Measurements from ENCODE around the gene LRP2BP. TPM values are rescaled to one million over a fixed set of nuclear protein-coding genes. Genes with fewer than 3 reads are reported as not detected.

LRP2BP gene
- total RNA-seq (1 to 10 TPM; 1.8 to 2.8 TPM), polyA plus RNA-seq (1 to 10 TPM; 1.1 to 3.4 TPM)
- long read RNA-seq, donor 1, partial matches to known transcripts: 0 of 5 reads
- long read RNA-seq, donor 1, other reads (novel, unspliced or antisense): 5 of 5 reads
- long read RNA-seq, donor 2, partial matches to known transcripts: 0 of 7 reads
- long read RNA-seq, donor 2, other reads (novel, unspliced or antisense): 7 of 7 reads

DNA sequence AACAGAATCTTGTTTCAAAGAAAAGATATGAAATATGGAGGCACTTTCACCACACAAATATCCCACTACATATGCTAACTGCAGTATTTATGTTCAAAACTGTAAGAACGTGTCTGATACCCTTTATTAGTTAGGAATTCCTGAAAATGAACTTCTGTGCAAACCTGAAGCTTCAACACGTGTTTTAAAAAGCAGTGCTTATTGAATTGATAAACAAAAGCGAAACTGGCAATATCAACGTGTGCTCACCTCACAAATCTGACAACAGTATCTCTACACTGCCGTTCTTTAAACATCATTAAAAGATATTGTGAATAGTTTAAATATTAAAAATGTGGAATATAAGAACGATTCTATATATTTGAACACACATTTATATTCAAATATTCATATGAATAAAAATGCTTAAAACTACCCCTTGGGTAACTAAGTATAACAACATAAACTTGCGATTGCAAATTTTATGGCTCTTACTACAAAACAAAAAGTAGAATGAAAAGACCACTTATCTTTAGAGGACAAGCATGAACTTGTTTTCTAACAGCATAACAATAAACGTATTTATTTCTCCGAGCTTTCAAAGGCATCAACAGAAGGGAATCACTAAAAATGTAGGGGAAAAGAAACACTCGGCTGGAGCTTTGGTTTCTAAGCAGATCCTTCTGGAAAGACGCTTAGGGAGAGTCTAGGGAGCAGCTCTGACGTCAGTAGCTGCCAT, at the start of gene LRP2BP:
LRP2BP (minus strand) TSS at position 687 of the 718 bp plus-strand sequence. CDS start 17,738 bp downstream, outside the sequence.
- ATAC-seq (ENCODE audit: low FRiP score): no peak
- WGBS, 2 donors: 2 to 5% methylated on average over 12 of the region's 12 CpGs
- intact Hi-C loops (cut with DNase I): loop anchor here (5.0 to 10.0 kb wide), 3 partner anchors 38 to 207 kb away; partner anchors contain the start of genes CFAP97 (in 1 of the 2) and SNX25 (in 1 of the 2)

DNA sequence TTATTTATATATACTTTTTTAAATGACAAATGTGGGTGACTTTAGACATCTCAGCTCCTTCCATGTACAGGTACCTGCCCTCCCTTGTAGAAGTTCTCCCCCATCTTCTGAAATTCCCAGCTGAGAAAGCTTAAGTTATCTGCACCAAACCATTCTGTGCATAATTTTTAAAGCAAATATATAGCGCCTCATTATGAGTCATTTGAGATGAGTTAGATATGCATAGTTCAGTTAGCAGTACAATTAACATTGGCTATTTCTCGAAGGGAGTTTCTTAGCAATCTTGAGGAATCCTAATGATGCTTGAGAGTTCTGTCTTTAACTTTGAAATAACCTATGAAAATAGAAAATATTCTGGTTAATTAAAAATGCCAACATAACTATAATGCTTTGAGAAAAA, 49.5 kb upstream of the LRP2BP start:
- no peak overlapping the region for H3K27ac ChIP-seq (ENCODE audit: low read depth in 1 of 2, low read length in 2 of 2)
- no peak for ATAC-seq (ENCODE audit: low FRiP score)
- intact Hi-C loops (cut with DNase I): no loop called here
- H3K36me3 ChIP-seq (ENCODE audit: control insufficient read depth in 1 of 2, insufficient read depth in 2 of 2, low read length in 1 of 2): no peaks in the 10 kb centered on the region
- H3K4me3 ChIP-seq (ENCODE audit: low read length in 2 of 2): no peak overlapping the region
- H3K4me1 ChIP-seq (ENCODE audit: control insufficient read depth in 1 of 2, insufficient read depth in 2 of 2, low read length in 2 of 2): no peaks in the 10 kb centered on the region
- H3K9me3 ChIP-seq (ENCODE audit: control insufficient read depth, low read length): no peaks in the 10 kb centered on the region
- DNase-seq: no peak
- WGBS, 2 donors: 94% methylated on average over 2 of the region's 2 CpGs
- no peaks in the 10 kb centered on the region for H3K27me3 ChIP-seq (ENCODE audit: control insufficient read depth in 1 of 2, insufficient read depth in 2 of 2, low read length in 1 of 2)

More for the DNA sequence above, at the start of gene LRP2BP:
- Histone ChIP-seq H3K4me3 (ENCODE audit: low read length in 2 of 2) (peak within 1 kb of the TSS; percentile 71 to 76), H3K27ac (ENCODE audit: low read depth in 1 of 2, low read length in 2 of 2) (peak within 1 kb of the TSS; percentile 89 to 98), H3K9me3 (ENCODE audit: control insufficient read depth, low read length) (no peaks in the 10 kb centered on the region), H3K4me1 (ENCODE audit: control insufficient read depth in 1 of 2, insufficient read depth in 2 of 2, low read length in 2 of 2) (no peaks in the 10 kb centered on the region), H3K27me3 (ENCODE audit: control insufficient read depth in 1 of 2, insufficient read depth in 2 of 2, low read length in 1 of 2) (no peaks in the 10 kb centered on the region), H3K36me3 (ENCODE audit: control insufficient read depth in 1 of 2, insufficient read depth in 2 of 2, low read length in 1 of 2) (no peaks in the 10 kb centered on the region)
- no peak for DNase-seq

DNA sequence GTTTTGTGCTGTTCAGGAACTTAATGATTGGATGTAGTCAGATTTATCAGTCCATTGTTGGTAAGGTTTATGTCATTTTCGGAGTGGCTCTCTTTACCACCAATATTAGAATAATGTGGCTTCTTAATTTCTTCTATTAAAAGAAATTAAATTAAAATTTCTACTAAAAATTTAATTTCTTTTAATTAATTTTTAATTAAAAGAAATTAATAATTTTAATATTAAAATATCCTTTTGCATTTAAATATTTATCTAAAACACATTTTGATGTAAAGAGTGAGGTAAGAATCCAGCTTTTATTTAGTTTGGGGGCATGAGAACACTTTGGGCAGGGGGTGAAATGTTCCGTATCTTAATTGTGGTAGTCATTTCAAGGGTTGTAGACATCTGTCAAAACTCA, 45.8 kb upstream of the LRP2BP start:
- Histone ChIP-seq H3K9me3 (ENCODE audit: control insufficient read depth, low read length) (no peaks in the 10 kb centered on the region), H3K36me3 (ENCODE audit: control insufficient read depth in 1 of 2, insufficient read depth in 2 of 2, low read length in 1 of 2) (no peaks in the 10 kb centered on the region), H3K27ac (ENCODE audit: low read depth in 1 of 2, low read length in 2 of 2) (no peak overlapping the region), H3K4me1 (ENCODE audit: control insufficient read depth in 1 of 2, insufficient read depth in 2 of 2, low read length in 2 of 2) (no peaks in the 10 kb centered on the region), H3K4me3 (ENCODE audit: low read length in 2 of 2) (no peak overlapping the region), H3K27me3 (ENCODE audit: control insufficient read depth in 1 of 2, insufficient read depth in 2 of 2, low read length in 1 of 2) (no peaks in the 10 kb centered on the region)
- WGBS, 2 donors: 96 to 97% methylated on average over 2 of the region's 2 CpGs
- DNase-seq (no peak), ATAC-seq (ENCODE audit: low FRiP score) (no peak)
- intact Hi-C loops (cut with DNase I): no loop called here

DNA sequence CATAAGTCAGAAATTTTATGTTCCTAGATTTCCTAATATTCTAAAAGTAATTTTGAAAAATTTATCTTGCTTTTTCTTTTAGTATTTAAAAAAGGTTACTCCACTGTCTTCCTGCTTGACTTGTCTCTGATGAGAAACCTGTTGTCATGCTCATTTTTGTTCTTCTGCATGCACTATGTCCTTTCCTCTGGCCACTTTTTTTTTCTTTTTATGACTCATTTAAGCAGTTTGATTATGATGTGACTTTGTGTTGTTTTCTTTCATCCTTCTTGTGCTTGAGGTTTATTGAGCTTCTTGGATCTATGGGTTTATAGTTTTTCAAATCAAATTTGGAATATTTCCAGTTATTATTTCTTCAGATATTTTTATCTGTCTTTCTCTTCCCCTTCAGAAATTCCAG, 42.1 kb upstream of the LRP2BP start:
- intact Hi-C loops (cut with DNase I): no loop called here

DNA sequence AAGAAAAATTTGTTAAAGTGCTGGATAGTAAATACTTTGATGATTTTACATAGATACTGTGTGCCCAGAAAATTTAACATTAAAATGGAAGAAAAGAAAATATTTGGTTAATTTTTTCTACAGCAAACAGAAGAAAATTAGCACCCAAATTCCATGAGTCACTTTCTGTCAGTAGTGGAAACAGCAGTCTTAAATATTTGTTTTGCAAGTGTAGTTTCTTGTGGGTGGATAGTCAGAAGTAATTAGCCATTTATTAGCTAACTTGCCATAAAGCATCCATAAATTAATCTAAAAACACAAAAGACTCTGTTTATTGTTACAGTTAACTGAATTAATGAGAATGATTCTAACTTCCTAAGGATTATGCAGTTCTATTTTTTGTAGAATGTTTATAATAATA, 39.7 kb upstream of the LRP2BP start:
- H3K4me1 ChIP-seq (ENCODE audit: control insufficient read depth in 1 of 2, insufficient read depth in 2 of 2, low read length in 2 of 2): no peaks in the 10 kb centered on the region
- H3K9me3 ChIP-seq (ENCODE audit: control insufficient read depth, low read length): no peaks in the 10 kb centered on the region
- H3K27ac ChIP-seq (ENCODE audit: low read depth in 1 of 2, low read length in 2 of 2): no peak overlapping the region
- no peaks in the 10 kb centered on the region for H3K27me3 ChIP-seq (ENCODE audit: control insufficient read depth in 1 of 2, insufficient read depth in 2 of 2, low read length in 1 of 2)
- no peak overlapping the region for H3K4me3 ChIP-seq (ENCODE audit: low read length in 2 of 2)
- intact Hi-C loops (cut with DNase I): no loop called here
- no peak for ATAC-seq (ENCODE audit: low FRiP score)
- DNase-seq: no peak
- H3K36me3 ChIP-seq (ENCODE audit: control insufficient read depth in 1 of 2, insufficient read depth in 2 of 2, low read length in 1 of 2): no peaks in the 10 kb centered on the region

More for the DNA sequence above, 42.1 kb upstream of the LRP2BP start:
- Histone ChIP-seq H3K9me3 (ENCODE audit: control insufficient read depth, low read length) (no peaks in the 10 kb centered on the region), H3K27ac (ENCODE audit: low read depth in 1 of 2, low read length in 2 of 2) (no peak overlapping the region), H3K4me1 (ENCODE audit: control insufficient read depth in 1 of 2, insufficient read depth in 2 of 2, low read length in 2 of 2) (no peaks in the 10 kb centered on the region), H3K36me3 (ENCODE audit: control insufficient read depth in 1 of 2, insufficient read depth in 2 of 2, low read length in 1 of 2) (no peaks in the 10 kb centered on the region), H3K27me3 (ENCODE audit: control insufficient read depth in 1 of 2, insufficient read depth in 2 of 2, low read length in 1 of 2) (no peaks in the 10 kb centered on the region), H3K4me3 (ENCODE audit: low read length in 2 of 2) (no peak overlapping the region)
- DNase-seq: no peak
- ATAC-seq (ENCODE audit: low FRiP score): no peak

DNA sequence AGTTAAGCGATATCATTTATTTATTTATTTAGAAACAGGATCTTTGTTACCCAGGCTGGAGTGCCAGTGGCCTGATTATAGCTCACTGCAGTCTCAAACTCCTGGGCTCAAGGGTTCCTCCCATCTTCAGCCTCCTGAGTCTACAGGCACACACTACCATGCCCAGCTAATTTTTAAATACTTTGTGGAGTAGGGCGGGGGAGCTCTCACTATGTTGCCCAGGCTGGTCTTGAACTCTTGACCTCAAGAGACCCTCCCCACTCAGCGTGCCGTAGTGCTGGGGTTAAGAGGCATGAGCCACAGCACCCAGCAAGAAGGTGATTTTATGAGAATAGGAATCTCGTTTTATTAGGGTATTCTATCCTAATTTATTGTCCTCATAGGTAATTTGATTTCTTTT, 33.9 kb upstream of the LRP2BP start:
- Histone ChIP-seq H3K36me3 (ENCODE audit: control insufficient read depth in 1 of 2, insufficient read depth in 2 of 2, low read length in 1 of 2) (no peaks in the 10 kb centered on the region), H3K27ac (ENCODE audit: low read depth in 1 of 2, low read length in 2 of 2) (no peak overlapping the region), H3K27me3 (ENCODE audit: control insufficient read depth in 1 of 2, insufficient read depth in 2 of 2, low read length in 1 of 2) (no peaks in the 10 kb centered on the region), H3K4me3 (ENCODE audit: low read length in 2 of 2) (no peak overlapping the region), H3K4me1 (ENCODE audit: control insufficient read depth in 1 of 2, insufficient read depth in 2 of 2, low read length in 2 of 2) (peaks cover 0 to 2% of the 10 kb centered on the region in 2 donors), H3K9me3 (ENCODE audit: control insufficient read depth, low read length) (no peaks in the 10 kb centered on the region)
- no peak for DNase-seq
- intact Hi-C loops (cut with DNase I): loop anchor here (5.0 kb wide), 1 partner anchor 38 kb away; no protein-coding TSS in a partner anchor
- WGBS, 2 donors: 64 to 79% methylated on average over 5 of the region's 5 CpGs
- no peak for ATAC-seq (ENCODE audit: low FRiP score)

DNA sequence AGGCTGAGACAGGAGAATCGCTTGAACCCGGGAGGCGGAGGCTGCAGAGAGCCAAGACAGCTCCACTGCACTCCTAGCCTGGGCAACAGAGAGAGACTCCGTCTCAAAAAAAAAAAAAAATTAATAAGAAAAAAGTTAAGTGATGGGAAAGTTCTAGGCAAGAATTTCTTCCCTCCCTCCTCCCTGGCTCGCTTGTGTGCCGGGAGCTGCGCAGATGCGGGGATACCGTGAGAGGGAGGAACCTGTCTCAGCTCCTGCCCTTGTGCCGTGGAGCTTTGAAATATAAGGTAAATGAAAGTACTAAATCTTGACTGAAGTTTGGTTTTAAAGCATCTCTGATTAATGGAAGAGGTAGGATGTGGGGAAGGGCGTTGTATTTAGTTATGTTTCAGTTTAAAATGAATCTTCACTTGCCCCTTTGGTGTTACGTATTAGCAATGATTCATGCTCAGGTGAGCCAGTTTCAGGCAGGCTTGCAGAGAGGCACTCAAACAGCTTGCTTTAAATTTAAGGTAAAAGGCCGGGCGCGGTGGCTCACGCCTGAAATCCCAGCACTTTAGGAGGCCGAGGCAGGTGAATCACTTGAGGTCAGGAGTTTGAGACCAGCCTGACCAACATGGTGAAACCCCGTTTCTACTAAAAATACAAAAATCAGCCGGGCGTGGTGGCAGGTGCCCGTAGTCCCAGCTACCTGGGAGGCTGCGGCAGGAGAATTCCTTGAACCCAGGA, 31.4 kb upstream of the LRP2BP start:
- H3K27ac ChIP-seq (ENCODE audit: low read depth in 1 of 2, low read length in 2 of 2): no peak overlapping the region
- WGBS, 2 donors: 90 to 93% methylated on average over 21 to 22 of the region's 22 CpGs
- no peak overlapping the region for H3K4me3 ChIP-seq (ENCODE audit: low read length in 2 of 2)
- H3K36me3 ChIP-seq (ENCODE audit: control insufficient read depth in 1 of 2, insufficient read depth in 2 of 2, low read length in 1 of 2): no peaks in the 10 kb centered on the region
- DNase-seq (no peak), ATAC-seq (ENCODE audit: low FRiP score) (no peak)
- H3K4me1 ChIP-seq (ENCODE audit: control insufficient read depth in 1 of 2, insufficient read depth in 2 of 2, low read length in 2 of 2): peaks cover 2 to 3% of the 10 kb centered on the region in 2 donors
- H3K9me3 ChIP-seq (ENCODE audit: control insufficient read depth, low read length): no peaks in the 10 kb centered on the region
- no peaks in the 10 kb centered on the region for H3K27me3 ChIP-seq (ENCODE audit: control insufficient read depth in 1 of 2, insufficient read depth in 2 of 2, low read length in 1 of 2)
- intact Hi-C loops (cut with DNase I): loop anchor here (5.0 kb wide), 1 partner anchor 40 kb away; no protein-coding TSS in a partner anchor

DNA sequence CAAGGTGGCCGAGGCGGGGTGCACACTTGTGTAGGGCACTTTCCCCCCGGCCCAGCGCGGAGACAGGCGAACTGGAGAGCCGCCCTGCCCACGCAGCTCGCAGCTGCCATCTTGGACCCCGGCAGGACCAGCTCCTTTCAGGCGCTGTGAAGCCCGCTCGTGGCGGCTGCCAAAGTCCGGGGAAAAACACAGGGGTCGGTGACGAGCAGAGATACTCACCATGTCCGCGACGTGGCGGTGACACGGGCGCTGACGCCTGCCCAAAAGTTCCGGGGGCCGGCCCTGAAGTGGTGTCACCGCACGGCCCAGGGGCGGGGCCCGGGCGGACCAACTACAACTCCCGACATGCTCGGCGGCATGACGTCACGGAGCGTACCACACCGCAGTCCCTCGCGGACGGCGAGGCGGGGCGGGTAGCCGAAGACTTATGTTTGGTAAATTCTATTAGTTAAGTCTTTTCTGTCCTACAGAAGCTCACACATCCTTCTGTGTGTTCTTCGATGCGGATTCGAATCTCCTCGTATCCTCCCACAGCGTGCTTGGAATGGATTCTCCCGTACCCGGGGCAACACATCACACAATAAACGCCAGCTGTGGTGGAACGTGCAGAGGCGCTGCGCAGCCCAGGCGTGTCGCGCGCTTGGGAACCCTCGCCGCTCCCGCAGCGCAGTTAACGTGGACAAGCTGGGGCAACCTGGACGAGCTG, 30.1 kb upstream of the LRP2BP start, which contains the start of gene UFSP2:
UFSP2 (minus strand) TSS at position 318 of the 706 bp plus-strand sequence; CDS start at position 222, 96 bp downstream.
- intact Hi-C loops (cut with DNase I): loop anchor here (5.0 kb wide), 1 partner anchor 42 kb away; no protein-coding TSS in a partner anchor
- 0% methylated on average over 66 of the region's 66 CpGs for WGBS, 2 donors
- peak; percentile 98 for ATAC-seq (ENCODE audit: low FRiP score)
- peak; percentile 93 to 95 for DNase-seq
- no peaks in the 10 kb centered on the region for H3K9me3 ChIP-seq (ENCODE audit: control insufficient read depth, low read length)
- peak within 1 kb of the TSS; percentile 73 to 79 for H3K27ac ChIP-seq (ENCODE audit: low read depth in 1 of 2, low read length in 2 of 2)
- H3K36me3 ChIP-seq (ENCODE audit: control insufficient read depth in 1 of 2, insufficient read depth in 2 of 2, low read length in 1 of 2): no peaks in the 10 kb centered on the region
- H3K4me1 ChIP-seq (ENCODE audit: control insufficient read depth in 1 of 2, insufficient read depth in 2 of 2, low read length in 2 of 2): peaks cover 3 to 4% of the 10 kb centered on the region in 2 donors
- H3K27me3 ChIP-seq (ENCODE audit: control insufficient read depth in 1 of 2, insufficient read depth in 2 of 2, low read length in 1 of 2): no peaks in the 10 kb centered on the region
- peak within 1 kb of the TSS; percentile 89 to 92 for H3K4me3 ChIP-seq (ENCODE audit: low read length in 2 of 2)

Measured in aorta (tissue), 5 donors.